Measurements from ENCODE around the gene DDX11. TPM values are rescaled to one million over a fixed set of nuclear protein-coding genes. Genes with fewer than 3 reads are reported as not detected.
"Not testable (repeated sequence)": the region's sequence is repeated elsewhere in the genome, so short reads cannot be mapped to it uniquely, and the experiment has no call there.

The DDX11 gene
- total RNA-seq, 1 experiment from 2014 or later, result 48.7 TPM

GRCh38 chr12:31145296-31145695 lies 71.6 kb downstream of the DDX11 start:
- H3K4me3 Mint-ChIP-seq (ENCODE audit: unreplicated experiment); H3K36me3 Mint-ChIP-seq (ENCODE audit: insufficient read depth, unreplicated experiment); CTCF ChIA-PET; DNase-seq (ENCODE audit: unreplicated experiment); intact Hi-C loops (cut with micrococcal nuclease); H3K27ac Mint-ChIP-seq (ENCODE audit: low read depth, unreplicated experiment); POLR2A ChIA-PET; H3K27me3 Mint-ChIP-seq (ENCODE audit: insufficient read depth, unreplicated experiment); BruUV-seq (replicated peaks); H3K9me3 Mint-ChIP-seq (ENCODE audit: unreplicated experiment); H3K4me1 Mint-ChIP-seq (ENCODE audit: insufficient read depth, unreplicated experiment): not testable (repeated sequence)

GRCh38 chr12:31147415-31147814 lies 73.8 kb downstream of the DDX11 start:
- H3K36me3 Mint-ChIP-seq (ENCODE audit: insufficient read depth, unreplicated experiment); H3K27ac Mint-ChIP-seq (ENCODE audit: low read depth, unreplicated experiment); POLR2A ChIA-PET; intact Hi-C loops (cut with micrococcal nuclease); H3K4me3 Mint-ChIP-seq (ENCODE audit: unreplicated experiment); DNase-seq (ENCODE audit: unreplicated experiment); H3K4me1 Mint-ChIP-seq (ENCODE audit: insufficient read depth, unreplicated experiment); CTCF ChIA-PET; H3K9me3 Mint-ChIP-seq (ENCODE audit: unreplicated experiment); BruUV-seq (replicated peaks): not testable (repeated sequence)
- H3K27me3 Mint-ChIP-seq (ENCODE audit: insufficient read depth, unreplicated experiment), result peaks cover 18% of the 10 kb centered on the region

GRCh38 chr12:31150766-31151165 lies 77.1 kb downstream of the DDX11 start:
- H3K9me3 Mint-ChIP-seq (ENCODE audit: unreplicated experiment); H3K36me3 Mint-ChIP-seq (ENCODE audit: insufficient read depth, unreplicated experiment); intact Hi-C loops (cut with micrococcal nuclease); DNase-seq (ENCODE audit: unreplicated experiment); POLR2A ChIA-PET; H3K4me3 Mint-ChIP-seq (ENCODE audit: unreplicated experiment); H3K27ac Mint-ChIP-seq (ENCODE audit: low read depth, unreplicated experiment); H3K4me1 Mint-ChIP-seq (ENCODE audit: insufficient read depth, unreplicated experiment); BruUV-seq (replicated peaks); CTCF ChIA-PET: not testable (repeated sequence)
- H3K27me3 Mint-ChIP-seq (ENCODE audit: insufficient read depth, unreplicated experiment), result peaks cover 50% of the 10 kb centered on the region

Other genes with a start within 250 kb of the DDX11 start
- not detected in 2 replicates for gene TSPAN11, start 147.1 kb upstream of the DDX11 start, total RNA-seq (2022)